Measurements from ENCODE around the gene UNG.
A peak's percentile ranks its signal among the peaks of the same experiment; 100 is the strongest.

The UNG gene

DNA sequence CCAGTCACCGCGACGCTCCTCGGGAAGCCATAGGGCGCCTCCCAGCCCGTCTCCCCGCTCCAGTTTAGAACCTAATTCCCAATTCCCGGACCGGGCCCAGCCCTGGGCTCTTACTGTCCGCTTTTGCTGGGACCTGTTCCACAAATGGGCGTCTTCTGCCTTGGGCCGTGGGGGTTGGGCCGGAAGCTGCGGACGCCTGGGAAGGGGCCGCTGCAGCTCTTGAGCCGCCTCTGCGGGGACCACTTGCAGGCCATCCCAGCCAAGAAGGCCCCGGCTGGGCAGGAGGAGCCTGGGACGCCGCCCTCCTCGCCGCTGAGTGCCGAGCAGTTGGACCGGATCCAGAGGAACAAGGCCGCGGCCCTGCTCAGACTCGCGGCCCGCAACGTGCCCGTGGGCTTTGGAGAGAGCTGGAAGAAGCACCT lies 797 bp downstream of the UNG start:
- in situ Hi-C loops (cut with HindIII; ENCODE audit: low sequenced_read_pairs): no loop called here
- TF ChIP-seq, protein P1, sequence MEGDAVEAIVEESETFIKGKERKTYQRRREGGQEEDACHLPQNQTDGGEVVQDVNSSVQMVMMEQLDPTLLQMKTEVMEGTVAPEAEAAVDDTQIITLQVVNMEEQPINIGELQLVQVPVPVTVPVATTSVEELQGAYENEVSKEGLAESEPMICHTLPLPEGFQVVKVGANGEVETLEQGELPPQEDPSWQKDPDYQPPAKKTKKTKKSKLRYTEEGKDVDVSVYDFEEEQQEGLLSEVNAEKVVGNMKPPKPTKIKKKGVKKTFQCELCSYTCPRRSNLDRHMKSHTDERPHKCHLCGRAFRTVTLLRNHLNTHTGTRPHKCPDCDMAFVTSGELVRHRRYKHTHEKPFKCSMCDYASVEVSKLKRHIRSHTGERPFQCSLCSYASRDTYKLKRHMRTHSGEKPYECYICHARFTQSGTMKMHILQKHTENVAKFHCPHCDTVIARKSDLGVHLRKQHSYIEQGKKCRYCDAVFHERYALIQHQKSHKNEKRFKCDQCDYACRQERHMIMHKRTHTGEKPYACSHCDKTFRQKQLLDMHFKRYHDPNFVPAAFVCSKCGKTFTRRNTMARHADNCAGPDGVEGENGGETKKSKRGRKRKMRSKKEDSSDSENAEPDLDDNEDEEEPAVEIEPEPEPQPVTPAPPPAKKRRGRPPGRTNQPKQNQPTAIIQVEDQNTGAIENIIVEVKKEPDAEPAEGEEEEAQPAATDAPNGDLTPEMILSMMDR (IDR thresholded peaks at IDR 0.05; ENCODE audit: low read depth, low read length, missing control alignments): no peak
- peak overlapping the region; percentile 75 for H3K4me3 ChIP-seq (ENCODE audit: low read depth, low read length)
- DNase-seq (ENCODE audit: low read depth): no peak

DNA sequence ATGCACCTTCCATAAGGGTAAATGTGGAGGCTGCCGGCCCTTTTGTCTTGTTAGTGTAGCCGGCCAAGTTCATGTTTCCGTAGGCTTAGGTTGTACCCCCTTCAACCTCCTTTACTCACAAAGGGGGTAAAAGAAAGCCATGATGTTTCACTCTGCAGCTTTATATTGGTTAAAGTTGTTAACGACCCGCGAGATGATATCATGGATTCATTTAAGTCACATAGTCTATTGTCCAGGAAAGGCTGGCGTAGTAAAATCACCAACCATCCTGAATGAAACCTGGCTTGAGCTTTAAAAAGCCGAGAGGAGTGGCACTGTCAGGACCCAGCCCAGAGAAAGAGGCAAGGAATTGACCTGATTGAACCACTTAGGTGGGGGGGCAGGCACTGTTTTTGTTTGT lies 1.3 kb downstream of the UNG start:
- in situ Hi-C loops (cut with HindIII; ENCODE audit: low sequenced_read_pairs): no loop called here
- TF ChIP-seq, protein P1 (IDR thresholded peaks at IDR 0.05; ENCODE audit: low read depth, low read length, missing control alignments): no peak
- peak overlapping the region; percentile 75 for H3K4me3 ChIP-seq (ENCODE audit: low read depth, low read length)
- DNase-seq (ENCODE audit: low read depth): no peak

DNA sequence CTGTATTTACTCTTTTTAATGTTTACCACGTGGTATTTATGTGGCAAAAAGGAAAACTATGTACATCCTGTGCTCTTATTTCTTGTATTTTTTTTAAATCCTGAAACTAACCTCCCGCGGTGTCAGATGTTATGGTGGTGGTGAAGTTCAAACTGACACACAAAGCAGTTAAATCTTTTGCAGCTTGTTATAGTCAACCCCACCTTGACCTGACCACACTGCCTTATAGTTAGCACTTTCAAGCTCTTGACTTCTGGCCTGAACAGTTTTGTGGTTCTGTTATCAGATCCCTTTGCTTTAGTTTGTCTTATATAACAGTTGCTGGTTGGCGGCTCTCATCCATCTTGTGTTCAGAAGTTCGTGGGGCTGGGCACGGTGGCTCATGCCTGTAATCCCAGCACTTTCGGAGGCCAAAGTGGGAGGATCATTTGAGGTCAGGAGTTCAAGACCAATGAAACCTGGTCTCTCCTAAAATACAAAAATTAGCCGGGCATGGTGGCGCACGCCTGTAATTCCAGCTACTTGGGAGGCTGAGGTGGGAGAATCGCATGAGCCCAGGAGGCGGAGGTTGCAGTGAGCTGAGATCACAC lies 2.1 kb downstream of the UNG start:
- in situ Hi-C loops (cut with HindIII; ENCODE audit: low sequenced_read_pairs): loop anchor here (25.0 kb wide), 1 partner anchor 288 kb away; no protein-coding TSS in a partner anchor
- peak overlapping the region; percentile 75 for H3K4me3 ChIP-seq (ENCODE audit: low read depth, low read length)

DNA sequence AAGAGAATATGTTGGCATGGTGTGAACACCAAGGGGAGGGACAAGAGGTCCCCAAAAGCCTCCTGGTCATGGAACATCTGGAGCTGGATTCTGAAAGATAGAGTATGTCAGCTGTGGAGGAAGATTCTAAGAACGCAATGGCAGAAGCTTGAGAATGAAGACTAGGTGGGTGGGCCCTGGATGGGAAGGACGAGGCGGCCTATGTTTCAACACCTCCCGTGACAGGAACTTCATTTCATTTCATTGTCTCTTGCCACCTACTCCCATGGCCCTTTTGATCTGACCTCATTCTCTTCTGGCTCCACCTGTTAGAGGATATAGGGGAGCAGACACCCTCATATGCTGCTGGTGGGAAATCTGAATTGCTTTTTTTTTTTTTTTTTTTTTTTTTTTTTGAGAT lies 3.3 kb downstream of the UNG start:
- H3K4me3 ChIP-seq (ENCODE audit: low read depth, low read length): no peak overlapping the region
- TF ChIP-seq, protein P1 (IDR thresholded peaks at IDR 0.05; ENCODE audit: low read depth, low read length, missing control alignments): no peak
- no peak for DNase-seq (ENCODE audit: low read depth)
- in situ Hi-C loops (cut with HindIII; ENCODE audit: low sequenced_read_pairs): loop anchor here (25.0 kb wide), 1 partner anchor 287 kb away; no protein-coding TSS in a partner anchor

More for the DNA sequence above, 2.1 kb downstream of the UNG start:
- TF ChIP-seq, protein P1 (IDR thresholded peaks at IDR 0.05; ENCODE audit: low read depth, low read length, missing control alignments): no peak
- DNase-seq (ENCODE audit: low read depth): no peak

DNA sequence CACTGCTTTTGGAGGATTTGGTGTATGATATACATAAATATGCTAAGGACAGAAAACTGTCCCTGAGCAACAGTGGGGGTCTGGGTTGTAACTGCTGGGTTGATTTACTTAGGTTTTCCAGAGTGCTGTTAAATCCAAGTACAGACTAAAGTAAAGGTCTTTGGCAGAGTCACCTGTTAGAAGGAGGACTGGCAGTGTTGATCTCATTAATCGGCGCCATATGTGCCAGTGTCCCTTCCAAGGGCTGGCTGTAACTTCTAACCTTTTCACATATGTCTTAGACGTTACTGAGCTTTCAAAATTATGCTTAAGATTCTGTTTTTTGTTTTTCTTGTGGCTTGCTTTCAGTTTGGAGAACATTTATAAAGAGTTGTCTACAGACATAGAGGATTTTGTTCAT lies 5.1 kb downstream of the UNG start:
- in situ Hi-C loops (cut with HindIII; ENCODE audit: low sequenced_read_pairs): loop anchor here (25.0 kb wide), 1 partner anchor 285 kb away; no protein-coding TSS in a partner anchor
- no peak overlapping the region for H3K4me3 ChIP-seq (ENCODE audit: low read depth, low read length)
- no peak for DNase-seq (ENCODE audit: low read depth)
- TF ChIP-seq, protein P1 (IDR thresholded peaks at IDR 0.05; ENCODE audit: low read depth, low read length, missing control alignments): no peak

DNA sequence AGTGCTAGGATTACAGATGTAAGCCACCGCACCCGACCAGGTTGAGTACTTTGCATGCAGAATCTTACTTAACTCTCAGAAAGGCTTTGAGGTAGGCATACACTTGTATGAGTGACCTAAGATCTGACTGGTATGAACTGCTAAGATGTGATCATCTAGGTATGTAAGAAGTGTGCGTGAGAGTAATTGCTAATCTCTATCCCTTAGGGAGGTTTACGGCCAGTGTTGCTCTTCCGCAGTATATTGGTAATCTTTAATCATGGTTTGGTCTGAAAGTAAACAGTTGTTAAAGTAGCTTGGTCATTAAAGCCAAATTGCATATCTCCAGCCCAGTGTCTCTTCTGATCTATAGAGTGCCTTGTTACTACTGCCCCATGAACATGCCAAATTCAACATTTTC lies 7.8 kb downstream of the UNG start:
- DNase-seq (ENCODE audit: low read depth): no peak
- in situ Hi-C loops (cut with HindIII; ENCODE audit: low sequenced_read_pairs): loop anchor here (25.0 kb wide), 1 partner anchor 282 kb away; no protein-coding TSS in a partner anchor
- TF ChIP-seq, protein P1 (IDR thresholded peaks at IDR 0.05; ENCODE audit: low read depth, low read length, missing control alignments): no peak
- no peak overlapping the region for H3K4me3 ChIP-seq (ENCODE audit: low read depth, low read length)

Data from astrocyte of the cerebellum (primary cell).